Effector memory CD4-positive, alpha-beta T cell (primary cell): Measurements from ENCODE around the gene USP27X.
A peak's percentile ranks its signal among the peaks of the same experiment; 100 is the strongest.

Experiments
- DNase-seq, 3 donors: peaks; one replicate each; pipeline ENCODE4 v3.0.0-alpha.2; 2020
- H3K27ac ChIP-seq: 2 replicates; pipeline ENCODE4 v1.7.0; 2013; ENCODE audit warnings: mild to moderate bottlenecking, low read length, moderate library complexity; ENCODE audit not compliant: insufficient read depth, poor library complexity, severe bottlenecking
- H3K27me3 ChIP-seq: replicated peaks from 2 replicates; pipeline ENCODE4 v1.7.0; 2013; ENCODE audit warnings: mild to moderate bottlenecking, low read length; ENCODE audit not compliant: insufficient read depth, control insufficient read depth, poor library complexity, severe bottlenecking
- H3K36me3 ChIP-seq: 2 replicates; pipeline ENCODE4 v1.7.0; 2013; ENCODE audit warnings: mild to moderate bottlenecking, low read length, moderate library complexity; ENCODE audit not compliant: control insufficient read depth, insufficient read depth
- H3K4me1 ChIP-seq: 2 replicates; pipeline ENCODE4 v1.7.0; 2013; ENCODE audit warnings: low read length, mild to moderate bottlenecking; ENCODE audit not compliant: control insufficient read depth, insufficient read depth, poor library complexity, severe bottlenecking
- H3K4me3 ChIP-seq: 2 replicates; pipeline ENCODE4 v1.7.0; 2013; ENCODE audit warnings: low read length, low read depth, mild to moderate bottlenecking; ENCODE audit not compliant: insufficient read depth, poor library complexity, severe bottlenecking
- H3K9me3 ChIP-seq: 2 replicates; pipeline ENCODE4 v1.7.0; 2013; ENCODE audit warnings: mild to moderate bottlenecking, low read length, moderate library complexity; ENCODE audit not compliant: control insufficient read depth

USP27X gene

GRCh38 chrX:49921109-49921508 lies 41.8 kb downstream of the USP27X start:
- no peaks in the 10 kb centered on the region for H3K27me3 ChIP-seq
- DNase-seq, result no peak
- H3K4me3 ChIP-seq, result no peak overlapping the region
- no peaks in the 10 kb centered on the region for H3K4me1 ChIP-seq
- H3K36me3 ChIP-seq, result no peaks in the 10 kb centered on the region
- H3K27ac ChIP-seq, result no peak overlapping the region
- no peaks in the 10 kb centered on the region for H3K9me3 ChIP-seq

- H3K36me3 ChIP-seq, result no peaks in the 10 kb centered on the region
- no peaks in the 10 kb centered on the region for H3K4me1 ChIP-seq
- H3K27ac ChIP-seq, result peak within 1 kb of the TSS; percentile 32
- DNase-seq, result peak; percentile 91 to 92 (median 91)
- H3K27me3 ChIP-seq, result no peaks in the 10 kb centered on the region
- H3K4me3 ChIP-seq, result peak within 1 kb of the TSS; percentile 62
- no peaks in the 10 kb centered on the region for H3K9me3 ChIP-seq
Observed at GRCh38 chrX:49922291-49923241, 43.3 kb downstream of the USP27X start, which contains the start of gene CLCN5. Gene CLCN5, plus strand, starts transcription at chrX:49922596. Its CDS starts 2,703 bp downstream, at chrX:49925299.

GRCh38 chrX:49925176-49925575 lies 45.9 kb downstream of the USP27X start:
- no peaks in the 10 kb centered on the region for H3K36me3 ChIP-seq
- H3K27me3 ChIP-seq, result no peaks in the 10 kb centered on the region
- no peaks in the 10 kb centered on the region for H3K9me3 ChIP-seq
- H3K27ac ChIP-seq, result no peak overlapping the region
- H3K4me1 ChIP-seq, result no peaks in the 10 kb centered on the region
- DNase-seq, result no peak
- H3K4me3 ChIP-seq, result no peak overlapping the region

DNA sequence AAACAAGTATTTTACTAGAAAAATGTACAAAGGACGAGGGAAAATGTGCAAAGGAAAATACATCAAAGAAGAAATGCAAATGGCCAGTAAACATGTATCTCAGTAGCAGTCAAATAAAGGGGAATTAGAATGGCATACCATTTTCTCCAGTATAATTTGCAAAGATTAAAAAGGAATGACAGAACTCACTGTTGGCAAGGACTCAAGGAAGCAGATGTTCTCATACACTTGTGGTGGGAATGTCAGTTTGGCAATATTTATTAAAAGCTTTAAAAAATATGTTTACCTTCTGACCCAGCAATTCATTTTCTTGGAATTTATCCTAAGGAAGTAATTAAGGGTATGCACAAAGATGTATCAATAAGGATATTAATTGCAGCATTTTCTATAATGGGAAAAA lies 50.8 kb downstream of the USP27X start:
- no peaks in the 10 kb centered on the region for H3K27me3 ChIP-seq
- DNase-seq, result no peak
- no peak overlapping the region for H3K27ac ChIP-seq
- H3K36me3 ChIP-seq, result no peaks in the 10 kb centered on the region
- no peaks in the 10 kb centered on the region for H3K9me3 ChIP-seq
- H3K4me3 ChIP-seq, result no peak overlapping the region
- no peaks in the 10 kb centered on the region for H3K4me1 ChIP-seq
